ENCODE results near the gene LAMB4.

- TF ChIP-seq, protein P1, sequence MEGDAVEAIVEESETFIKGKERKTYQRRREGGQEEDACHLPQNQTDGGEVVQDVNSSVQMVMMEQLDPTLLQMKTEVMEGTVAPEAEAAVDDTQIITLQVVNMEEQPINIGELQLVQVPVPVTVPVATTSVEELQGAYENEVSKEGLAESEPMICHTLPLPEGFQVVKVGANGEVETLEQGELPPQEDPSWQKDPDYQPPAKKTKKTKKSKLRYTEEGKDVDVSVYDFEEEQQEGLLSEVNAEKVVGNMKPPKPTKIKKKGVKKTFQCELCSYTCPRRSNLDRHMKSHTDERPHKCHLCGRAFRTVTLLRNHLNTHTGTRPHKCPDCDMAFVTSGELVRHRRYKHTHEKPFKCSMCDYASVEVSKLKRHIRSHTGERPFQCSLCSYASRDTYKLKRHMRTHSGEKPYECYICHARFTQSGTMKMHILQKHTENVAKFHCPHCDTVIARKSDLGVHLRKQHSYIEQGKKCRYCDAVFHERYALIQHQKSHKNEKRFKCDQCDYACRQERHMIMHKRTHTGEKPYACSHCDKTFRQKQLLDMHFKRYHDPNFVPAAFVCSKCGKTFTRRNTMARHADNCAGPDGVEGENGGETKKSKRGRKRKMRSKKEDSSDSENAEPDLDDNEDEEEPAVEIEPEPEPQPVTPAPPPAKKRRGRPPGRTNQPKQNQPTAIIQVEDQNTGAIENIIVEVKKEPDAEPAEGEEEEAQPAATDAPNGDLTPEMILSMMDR (IDR thresholded peaks at IDR 0.05) = no peak
- no peak for TF ChIP-seq POLR2A (IDR thresholded peaks at IDR 0.05)
Observed at GRCh38 chr7:108093851-108094331, 36.3 kb downstream of the LAMB4 start.
